ENCODE measurements around the gene RERGL. TPM values are rescaled to one million over a fixed set of nuclear protein-coding genes. Genes with fewer than 3 reads are reported as not detected.

Gene RERGL
- not detected for total RNA-seq

GRCh38 chr12:18090093-18090492 is at the start of gene RERGL:
Gene RERGL, minus strand, starts transcription at chr12:18090193. Its CDS starts 53 bp downstream, at chr12:18090140.

Other genes with a start within 250 kb of the RERGL start
- not detected for gene PIK3C2G, start 171.3 kb upstream of the RERGL start, total RNA-seq